Esophagus muscularis mucosa (tissue), 3 donors: ENCODE measurements around the gene SORCS2.

Experiments used
- CTCF ChIP-seq, 3 experiments: fragments of 200-600 bp in 2 of 3; fragments of 450-650 bp in 1 of 3; sonication (generic) in 2 of 3; IDR thresholded peaks; one replicate each; pipeline ENCODE4 v1.5.1; 2017 to 2019; ENCODE audit warnings: antibody characterized with exemption in 3 of 3, mild to moderate bottlenecking in 2 of 3, moderate library complexity in 1 of 3
- POLR2A ChIP-seq: fragments of 450-650 bp; IDR thresholded peaks from one replicate; pipeline ENCODE4 v1.6.1; 2017; ENCODE audit warnings: antibody characterized with exemption, moderate library complexity, mild to moderate bottlenecking, low read depth

GRCh38 chr4:7423801-7424552 lies 231.6 kb downstream of the SORCS2 start:
- TF ChIP-seq CTCF (IDR thresholded peaks at IDR 0.05) (no peak), POLR2A (no peak)
